K562 (cell line): ENCODE measurements around the gene ZNF747. TPM values are rescaled to one million over a fixed set of nuclear protein-coding genes. Genes with fewer than 3 reads are reported as not detected.
A peak's percentile ranks its signal among the peaks of the same experiment; 100 is the strongest.

ENCODE experiments used
- CAMTA2 ChIP-seq: fragments of 250-450 bp; sonication (Bioruptor Pico); conservative IDR thresholded peaks from 2 replicates; pipeline ENCODE4 v1.5.1; 2022
- CEBPZ ChIP-seq: fragments of 150-350 bp; IDR thresholded peaks from 2 replicates; pipeline ENCODE4 v1.6.1; 2014; ENCODE audit warnings: low read depth, mild to moderate bottlenecking, low read length, borderline replicate concordance
- CREB1 ChIP-seq, 2 experiments: sonication (generic) in 1 of 2; formaldehyde crosslinking in 1 of 2; IDR thresholded peaks; 2 replicates each; pipeline versions ENCODE4 v1.6.1 to v1.8.0; 2012 to 2022; ENCODE audit warnings: inconsistent platforms in 1 of 2, mild to moderate bottlenecking in 1 of 2, missing genetic modification reagents in 1 of 2, moderate library complexity in 1 of 2
- E4F1 ChIP-seq: fragments of 250-450 bp; sonication (Bioruptor Pico); IDR thresholded peaks from 2 replicates; pipeline ENCODE4 v1.5.0; 2021; ENCODE audit warnings: mild to moderate bottlenecking, borderline replicate concordance
- EP300 ChIP-seq: IDR thresholded peaks from 2 replicates; pipeline ENCODE4 v1.6.1; 2012; ENCODE audit warnings: low read length, improper control_type of control experiment
- HNRNPL ChIP-seq: fragments of 200-400 bp; formaldehyde crosslinking; IDR thresholded peaks from 2 replicates; pipeline ENCODE4 v1.6.1; 2017; ENCODE audit warnings: low read depth, mild to moderate bottlenecking, low read length
- KDM4B ChIP-seq, 2 experiments: fragments of 450-650 bp in 1 of 2; sonication (generic) in 1 of 2; IDR thresholded peaks; 2 replicates each; pipeline ENCODE4 v1.6.1; 2016 to 2017; ENCODE audit warnings: borderline replicate concordance in 2 of 2, antibody characterized with exemption in 1 of 2, low read depth in 1 of 2, mild to moderate bottlenecking in 1 of 2
- NR1H2 ChIP-seq: sonication (generic); formaldehyde crosslinking; IDR thresholded peaks from 2 replicates; pipeline ENCODE4 v1.4.0; 2020; ENCODE audit warnings: mild to moderate bottlenecking, missing genetic modification reagents
- PML ChIP-seq: IDR thresholded peaks from 2 replicates; pipeline ENCODE4 v1.6.1; 2012; ENCODE audit warnings: low read length, inconsistent platforms
- REST ChIP-seq, 2 experiments: fragments of 450-650 bp; formaldehyde crosslinking in 1 of 2; IDR thresholded peaks; 2 replicates each; pipeline versions ENCODE4 v1.4.0 to v1.6.1; 2014 to 2020; ENCODE audit warnings: mild to moderate bottlenecking in 2 of 2, borderline replicate concordance in 1 of 2, low read depth in 1 of 2
- RFX1 ChIP-seq: fragments of 450-650 bp; IDR thresholded peaks from 2 replicates; pipeline ENCODE4 v1.6.1; 2016; ENCODE audit warnings: mild to moderate bottlenecking, moderate library complexity
- SP1 ChIP-seq: sonication (generic); formaldehyde crosslinking; IDR thresholded peaks from 2 replicates; pipeline ENCODE4 v1.8.1; 2022; ENCODE audit warnings: mild to moderate bottlenecking, missing genetic modification reagents
- SRSF9 ChIP-seq: fragments of 200-400 bp; formaldehyde crosslinking; IDR thresholded peaks from 2 replicates; pipeline ENCODE4 v1.6.1; 2017; ENCODE audit warnings: low read depth, low read length, borderline replicate concordance
- TSC22D4 ChIP-seq: fragments of 450-650 bp; IDR thresholded peaks from 2 replicates; pipeline ENCODE4 v1.6.1; 2016; ENCODE audit warnings: missing genetic modification characterization, missing biosample characterization, control low read depth
- polyA plus RNA-seq, 8 experiments: library from polyadenylated mRNA; depleted of rRNA in 4 of 8; stranded (reverse) in 5 of 8; unstranded in 3 of 8; fragments of >200 nt; fragmentation: Nextera tagmentation in 2 of 8; fragmentation: Illumina TruSeq in 1 of 8; extraction: Ambion mirVana in 2 of 8; extraction: Trizol in 1 of 8; gene quantifications; 2 replicates each; pipeline versions ENCODE4 v1.2.1 to v1.2.3, GENCODE V29; 2011 to 2014; ENCODE audit warnings: inconsistent platforms in 1 of 8, missing spikeins in 1 of 8
- total RNA-seq, 7 experiments: library from RNA; depleted of rRNA in 6 of 7; stranded (reverse); fragments of >200 nt in 6 of 7; fragmentation: Illumina TruSeq in 2 of 7; extraction: Trizol in 2 of 7; gene quantifications; 2 replicates each; pipeline versions ENCODE4 v1.2.1 to v1.2.3, GENCODE V29; 2011 to 2021; ENCODE audit warnings: low replicate concordance in 1 of 7

The ZNF747 gene
- total and polyA plus RNA-seq, 9 of the 15 experiments (the other 6 are each of a cell fraction or from before 2014, with no cell fraction given), result 0.14 to 3.3 (median 1.5) TPM

GRCh38 chr16:30491744-30492308 is 42.8 kb downstream of the ZNF747 start (continued):
- TF ChIP-seq REST (IDR thresholded peaks at IDR 0.05; ENCODE audit: borderline replicate concordance) (peak; percentile 85), REST (CRISPR knock-in tag; IDR thresholded peaks at IDR 0.05; ENCODE audit: low read depth) (no peak), NR1H2 (CRISPR knock-in tag) (no peak), KDM4B (IDR thresholded peaks at IDR 0.05; ENCODE audit: borderline replicate concordance in 2 of 2, low read depth in 1 of 2) (no peak), CREB1 (IDR thresholded peaks at IDR 0.05) (no peak), CREB1 (CRISPR knock-in tag; IDR thresholded peaks at IDR 0.05) (no peak), CEBPZ (no peak), HNRNPL (no peak), PML (no peak; the same call in 1 of the 2 replicates), CAMTA2 (no peak), SP1 (CRISPR knock-in tag) (no peak), SRSF9 (no peak), EP300 (peak; percentile 53), TSC22D4 (tag) (no peak), RFX1 (no peak; the same call in 1 of the 2 replicates), E4F1 (no peak)
